ENCODE results near the gene MARCKSL1. TPM values are rescaled to one million over a fixed set of nuclear protein-coding genes. Genes with fewer than 3 reads are reported as not detected.

MARCKSL1 gene
- total and polyA plus RNA-seq, 2 of the 13 experiments (the other 11 are each of a cell fraction or from before 2014, with no cell fraction given): 81.9 to 155 TPM

- Histone ChIP-seq H3K9ac (ENCODE audit: insufficient read depth, low read depth, low read length) (no peak overlapping the region), H3K27me3 (ENCODE audit: control insufficient read depth in 1 of 2, insufficient read depth in 2 of 2, low read length in 2 of 2) (no peaks in the 10 kb centered on the region), H2AFZ (ENCODE audit: low read length) (no peak overlapping the region), H3K27ac (ENCODE audit: extremely low read length, insufficient read depth, low read length) (no peak overlapping the region), H3K4me3 (replicated peaks in 1 of 3; ENCODE audit: insufficient read depth in 1 of 3, low read depth in 2 of 3, low read length in 3 of 3) (no peak overlapping the region), H3K79me2 (ENCODE audit: insufficient read depth, low read length) (peaks cover 14% of the 10 kb centered on the region), H3K36me3 (replicated peaks in 1 of 2; ENCODE audit: control insufficient read depth in 1 of 2, insufficient read depth in 2 of 2, low read length in 2 of 2) (peaks cover 31 to 59% of the 10 kb centered on the region in 2 experiments), H4K20me1 (ENCODE audit: insufficient read depth, low read length) (peaks cover 14% of the 10 kb centered on the region), H3K4me2 (ENCODE audit: low read depth, low read length) (peak overlapping the region; percentile 93; the same call in 1 of the 2 replicates), H3K9me3 (ENCODE audit: low read length) (no peaks in the 10 kb centered on the region), H3K4me1 (ENCODE audit: insufficient read depth, low read length) (peaks cover 40% of the 10 kb centered on the region)
- intact Hi-C loops (cut with micrococcal nuclease; ENCODE audit: unreplicated experiment) (loop anchor here (10.0 kb wide), 1 partner anchor 61 kb away; the partner anchor contains the start of gene BSDC1), in situ Hi-C loops (cut with HindIII; ENCODE audit: extremely low pct_ligation_motif_present, low pct_unique_long_range_greater_than_20kb) (no loop called here)
- BruUV-seq (replicated peaks): TSS peak; percentile 49
- FAIRE-seq (no peak), ATAC-seq (no peak), DNase-seq (ENCODE audit: low spot score) (no peak)
- POLR2A ChIA-PET: interaction anchor here (0.7 to 4.8 kb wide), 13 partner anchors 10 to 118 kb away, joined by 3 to 84 read pairs (median 5); partner anchors contain the start of genes BSDC1 and HDAC1
- WGBS (ENCODE audit: low lambda C conversion rate): 95% methylated on average over 3 of the region's 3 CpGs
- CTCF ChIA-PET (ENCODE audit: low intra/inter-chr PET ratio, low total read pairs): no interaction called here
- TF ChIP-seq ISX (CRISPR knock-in tag; conservative IDR thresholded peaks at IDR 0.05) (no peak), KDM5A (IDR thresholded peaks at IDR 0.05; ENCODE audit: borderline replicate concordance, low read length) (no peak), ZEB1 (IDR thresholded peaks at IDR 0.05; ENCODE audit: insufficient replicate concordance, low read depth) (no peak), AGO2 (optimal IDR thresholded peaks at IDR 0.05; ENCODE audit: low read depth, low read length) (peak; percentile 8), SMAD3 (CRISPR knock-in tag; IDR thresholded peaks at IDR 0.05) (no peak), ZNF180 (CRISPR knock-in tag; IDR thresholded peaks at IDR 0.05; ENCODE audit: borderline replicate concordance, low read depth) (no peak), ZNF124 (CRISPR knock-in tag; IDR thresholded peaks at IDR 0.05) (no peak), ELF3 (CRISPR knock-in tag; IDR thresholded peaks at IDR 0.05) (no peak), BORCS8-MEF2B (CRISPR knock-in tag; IDR thresholded peaks at IDR 0.05) (no peak), ZMYM3 (CRISPR knock-in tag; IDR thresholded peaks at IDR 0.05) (no peak), ZNF354B (CRISPR knock-in tag; IDR thresholded peaks at IDR 0.05) (no peak), RBFOX2 (IDR thresholded peaks at IDR 0.05; ENCODE audit: low read depth, low read length) (peak; percentile 58), RBM22 (optimal IDR thresholded peaks at IDR 0.05; ENCODE audit: low read length) (peak; percentile 75), ZNF3 (CRISPR knock-in tag; IDR thresholded peaks at IDR 0.05) (no peak), PAX8 (CRISPR knock-in tag; IDR thresholded peaks at IDR 0.05; ENCODE audit: borderline replicate concordance) (no peak), ZC3H13 (CRISPR knock-in tag; IDR thresholded peaks at IDR 0.05) (peak; percentile 36; the same call in 1 of the 2 replicates), KLF15 (CRISPR knock-in tag; IDR thresholded peaks at IDR 0.05; ENCODE audit: borderline replicate concordance) (no peak), TAF15 (IDR thresholded peaks at IDR 0.05; ENCODE audit: low read depth, low read length, poor library complexity, severe bottlenecking) (no peak), POLR2A (IDR thresholded peaks at IDR 0.05; ENCODE audit: insufficient read depth in 1 of 2, low read depth in 2 of 2, low read length in 2 of 2) (peak in 1 of 2 experiments; percentile 16; a peak in 1 of 4 replicates), ZNF317 (CRISPR knock-in tag; IDR thresholded peaks at IDR 0.05) (no peak), ZNF333 (CRISPR knock-in tag; IDR thresholded peaks at IDR 0.05; ENCODE audit: borderline replicate concordance) (no peak), REXO4 (CRISPR knock-in tag; IDR thresholded peaks at IDR 0.05; ENCODE audit: borderline replicate concordance) (no peak), ZBTB49 (CRISPR knock-in tag; IDR thresholded peaks at IDR 0.05; ENCODE audit: borderline replicate concordance) (no peak), TEAD2 (CRISPR knock-in tag; IDR thresholded peaks at IDR 0.05) (no peak)
Observed at GRCh38 chr1:32333251-32333963, 2.6 kb downstream of the MARCKSL1 start.

All from HepG2 (cell line).